HK-2 (cell line): Measurements from ENCODE around the gene PASD1.
"Not testable (repeated sequence)": the region's sequence is repeated elsewhere in the genome, so short reads cannot be mapped to it uniquely, and the experiment has no call there.

Experiments used
- DNase-seq: peaks from one replicate; pipeline ENCODE4 v3.0.0-alpha.2; 2018; ENCODE audit not compliant: unreplicated experiment

The PASD1 gene

GRCh38 chrX:151609222-151609621 lies 45.7 kb downstream of the PASD1 start:
- no peak for DNase-seq

GRCh38 chrX:151621422-151621821 lies 57.9 kb downstream of the PASD1 start:
- no peak for DNase-seq

GRCh38 chrX:151624677-151625076 lies 61.2 kb downstream of the PASD1 start:
- DNase-seq, result no peak

GRCh38 chrX:151631822-151632221 lies 68.3 kb downstream of the PASD1 start:
- no peak for DNase-seq

- DNase-seq, result no peak
Measured at GRCh38 chrX:151633157-151633556, 69.7 kb downstream of the PASD1 start.

- DNase-seq, result no peak
Measured at GRCh38 chrX:151634937-151635336, 71.5 kb downstream of the PASD1 start.

DNA sequence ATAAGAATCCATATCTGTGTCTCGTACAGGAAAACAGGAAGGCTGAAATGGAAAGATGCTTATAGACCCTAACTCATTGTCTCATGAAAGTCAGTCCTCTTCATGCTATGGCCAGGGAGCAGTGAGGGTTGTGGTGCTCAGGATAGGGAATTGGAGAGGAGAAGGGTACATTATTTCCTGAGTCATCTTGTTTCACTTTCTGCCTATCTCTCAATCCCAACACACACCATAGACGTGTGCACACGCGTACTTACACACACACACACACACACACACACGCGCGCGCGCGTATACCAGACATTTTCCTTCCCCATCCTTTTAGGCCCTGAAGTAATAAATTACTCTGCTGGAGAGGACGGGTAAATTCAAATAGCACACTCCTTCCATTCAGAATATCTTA lies 78.1 kb downstream of the PASD1 start:
- no peak for DNase-seq

GRCh38 chrX:151675121-151675746 lies 111.8 kb downstream of the PASD1 start:
- DNase-seq, result no peak

DNA sequence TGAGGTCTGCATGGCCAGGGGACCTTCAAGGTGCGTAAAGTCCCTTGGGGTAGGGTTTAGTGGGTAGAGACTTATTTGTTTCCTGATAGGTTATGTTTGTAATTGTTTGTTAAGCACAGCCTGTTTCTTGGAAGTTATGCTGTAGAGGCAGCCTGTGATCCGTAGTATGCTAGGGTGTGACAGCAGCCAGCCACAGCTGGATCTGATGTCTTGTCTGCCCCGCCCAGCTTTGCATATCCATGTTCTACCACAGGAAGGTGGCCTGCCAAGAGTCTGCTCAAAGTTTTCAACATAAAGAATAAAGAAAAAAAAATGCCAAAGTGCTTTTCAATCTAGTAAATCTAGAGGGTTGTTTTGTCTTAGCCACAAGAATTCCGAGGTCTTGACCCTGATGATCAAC lies 112.7 kb downstream of the PASD1 start:
- no peak for DNase-seq

- DNase-seq, result no peak
Measured at GRCh38 chrX:151679798-151680402, 116.4 kb downstream of the PASD1 start.

GRCh38 chrX:151680805-151681204 lies 117.3 kb downstream of the PASD1 start:
- DNase-seq, result peak; percentile 42

DNA sequence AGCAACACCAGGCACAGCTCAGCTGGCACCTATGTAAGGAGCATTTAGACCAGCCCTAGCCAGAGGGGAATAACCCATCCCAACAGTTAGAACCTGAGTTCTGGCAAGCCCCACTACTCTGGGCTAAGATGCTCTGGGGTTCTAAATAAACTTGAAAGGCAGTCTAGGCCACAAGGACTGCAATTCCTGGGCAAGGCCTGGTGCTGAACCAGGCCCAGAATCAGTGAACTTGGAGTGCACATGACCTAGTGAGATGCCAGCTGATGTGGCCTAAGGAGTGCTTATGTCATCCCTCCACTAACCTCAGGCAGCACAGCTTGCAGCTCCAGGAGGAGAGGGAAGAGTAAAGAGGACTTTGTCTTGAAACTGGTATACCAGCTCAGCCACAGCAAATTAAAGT lies 124.2 kb downstream of the PASD1 start:
- no peak for DNase-seq

DNA sequence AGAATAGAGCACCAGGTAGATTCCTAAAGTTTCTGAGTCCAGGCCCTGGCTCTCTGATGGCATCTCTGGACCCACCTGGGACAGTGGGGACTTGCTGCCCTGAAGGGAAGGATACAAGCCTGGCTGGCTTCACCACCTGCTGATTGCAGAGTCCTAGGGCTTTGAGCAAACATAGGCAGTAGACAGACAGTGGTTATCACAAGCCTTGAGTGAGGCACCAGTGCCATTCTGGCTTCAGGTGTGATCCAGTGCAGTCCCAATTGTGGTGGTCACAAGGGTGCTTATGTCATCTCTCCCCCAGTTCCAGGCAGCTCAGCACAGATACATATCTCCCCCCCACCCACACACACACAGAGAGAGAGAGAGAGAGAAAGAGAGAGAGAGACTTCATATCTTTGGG lies 125.2 kb downstream of the PASD1 start:
- no peak for DNase-seq

- DNase-seq, result no peak
Measured at GRCh38 chrX:151692825-151693224, 129.3 kb downstream of the PASD1 start.

- no peak for DNase-seq
Measured at GRCh38 chrX:151694121-151694520, 130.6 kb downstream of the PASD1 start.

- DNase-seq, result no peak
Measured at GRCh38 chrX:151694661-151695582, 131.4 kb downstream of the PASD1 start, which contains the start of gene PRRG3. PRRG3 (plus strand) TSS chrX:151695458; CDS start chrX:151698815, 3,357 bp downstream.

GRCh38 chrX:151695583-151696340 lies 132.3 kb downstream of the PASD1 start:
- DNase-seq, result no peak

GRCh38 chrX:151697082-151697481 lies 133.6 kb downstream of the PASD1 start:
- not testable (repeated sequence) for DNase-seq

- DNase-seq, result no peak
Measured at GRCh38 chrX:151697522-151697921, 134.0 kb downstream of the PASD1 start.

- no peak for DNase-seq
Measured at GRCh38 chrX:151698485-151698884, 135.0 kb downstream of the PASD1 start.

DNA sequence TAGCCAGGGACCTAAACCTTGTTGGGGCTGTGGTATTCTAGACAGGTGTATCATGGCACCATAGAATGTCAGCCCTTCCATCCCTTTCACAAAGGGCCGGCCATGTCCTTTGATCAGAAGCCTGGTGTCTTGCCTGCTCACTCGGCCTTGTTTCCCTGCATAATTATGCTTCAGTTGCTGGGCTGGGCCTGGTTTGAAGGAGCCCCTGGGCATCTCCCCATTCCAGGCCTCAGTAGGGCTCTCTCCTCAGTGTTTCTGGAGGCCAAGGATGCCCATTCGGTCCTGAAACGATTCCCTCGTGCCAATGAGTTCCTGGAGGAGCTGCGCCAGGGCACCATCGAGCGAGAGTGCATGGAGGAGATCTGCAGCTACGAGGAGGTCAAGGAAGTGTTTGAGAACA lies 136.3 kb downstream of the PASD1 start:
- DNase-seq, result no peak

DNA sequence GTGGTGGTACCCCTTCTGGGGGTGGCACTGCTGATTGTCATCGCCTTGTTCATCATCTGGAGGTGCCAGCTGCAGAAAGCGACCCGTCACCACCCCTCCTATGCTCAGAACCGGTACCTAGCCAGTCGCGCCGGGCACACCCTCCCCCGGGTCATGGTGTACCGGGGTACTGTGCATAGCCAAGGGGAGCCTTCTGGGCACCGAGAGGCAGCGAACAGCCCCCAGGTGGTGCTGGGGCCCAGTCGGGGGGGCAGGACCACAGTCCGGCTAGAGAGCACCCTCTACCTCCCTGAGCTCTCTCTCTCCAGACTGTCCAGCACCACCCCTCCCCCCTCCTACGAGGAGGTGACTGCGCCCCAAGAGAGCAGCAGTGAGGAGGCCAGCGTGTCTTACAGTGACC lies 137.1 kb downstream of the PASD1 start:
- DNase-seq, result no peak
